Effector CD4-positive, alpha-beta T cell (primary cell): ENCODE data around the gene NR3C1.

ENCODE experiments used
- DNase-seq: peaks from one replicate; pipeline ENCODE4 v3.0.0-alpha.2; 2020

Gene NR3C1

GRCh38 chr5:143249851-143250250 is 153.6 kb downstream of the NR3C1 start:
- no peak for DNase-seq

DNA sequence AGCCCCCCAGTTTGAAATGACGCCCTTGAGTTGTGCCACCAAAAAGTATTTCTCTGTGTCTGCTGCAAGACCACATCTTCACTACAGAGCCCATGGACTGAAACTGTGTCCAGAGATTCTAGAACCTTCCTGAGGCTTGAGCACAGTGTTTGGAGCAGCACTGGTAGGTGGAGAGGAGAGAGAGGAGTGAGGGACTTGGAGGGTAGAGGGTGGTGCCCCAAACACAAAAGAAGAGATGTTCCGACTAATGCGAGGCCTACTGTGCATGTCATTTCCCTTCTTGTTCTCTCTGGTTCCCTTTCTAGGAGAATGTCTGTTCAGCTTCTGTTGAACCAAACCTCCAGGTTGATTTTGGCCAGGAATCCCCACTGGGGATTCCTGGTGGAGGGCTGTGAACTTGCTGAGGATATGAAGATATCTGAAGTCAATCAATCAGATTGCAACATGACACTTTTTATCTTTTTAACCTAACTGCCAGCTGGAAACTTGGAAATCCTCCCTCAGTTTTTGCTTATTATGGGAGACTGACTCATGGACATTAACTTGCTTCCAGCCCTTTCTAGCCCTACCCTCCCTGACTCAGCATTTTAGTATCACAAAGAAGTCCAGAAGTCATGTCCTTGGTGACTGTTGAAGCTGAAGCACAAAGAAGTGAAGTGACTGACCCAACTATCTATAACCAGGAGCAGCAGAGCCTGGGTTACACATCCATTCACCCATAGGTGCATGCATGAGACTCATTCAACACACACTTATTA is 154.5 kb downstream of the NR3C1 start:
- no peak for DNase-seq

GRCh38 chr5:143248391-143248790 is 155.1 kb downstream of the NR3C1 start:
- no peak for DNase-seq

GRCh38 chr5:143247134-143247815 is 156.2 kb downstream of the NR3C1 start:
- DNase-seq, result no peak

DNA sequence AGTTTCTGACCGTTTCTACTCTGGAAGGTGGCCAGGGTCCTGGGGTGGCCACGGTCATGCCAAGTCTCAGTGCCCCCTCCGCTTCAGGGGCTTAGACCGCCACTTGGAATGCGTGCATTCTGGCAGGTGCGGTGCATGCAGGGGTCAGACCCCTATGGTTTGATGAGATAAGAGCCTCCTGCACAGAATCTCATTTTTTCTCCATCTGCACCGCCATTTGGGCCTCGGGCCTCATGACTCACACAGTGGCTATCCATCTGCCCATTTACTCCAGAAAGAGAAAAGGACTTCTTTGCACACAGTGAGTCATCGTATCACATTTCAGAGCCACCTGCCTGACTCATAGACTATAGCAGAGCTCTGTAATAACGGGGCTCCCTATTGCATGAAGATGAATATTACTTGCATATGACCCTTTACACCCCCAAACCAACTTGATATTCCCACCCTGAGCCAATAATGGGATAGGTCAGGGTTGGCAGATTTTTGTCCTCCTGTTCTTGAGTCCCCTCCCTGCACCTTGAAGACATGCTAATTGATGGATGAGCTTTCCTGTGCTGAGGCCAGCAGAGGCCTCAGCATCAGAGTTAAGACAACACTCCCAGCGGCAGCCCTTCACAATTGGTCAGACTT is 157.4 kb downstream of the NR3C1 start:
- no peak for DNase-seq

DNA sequence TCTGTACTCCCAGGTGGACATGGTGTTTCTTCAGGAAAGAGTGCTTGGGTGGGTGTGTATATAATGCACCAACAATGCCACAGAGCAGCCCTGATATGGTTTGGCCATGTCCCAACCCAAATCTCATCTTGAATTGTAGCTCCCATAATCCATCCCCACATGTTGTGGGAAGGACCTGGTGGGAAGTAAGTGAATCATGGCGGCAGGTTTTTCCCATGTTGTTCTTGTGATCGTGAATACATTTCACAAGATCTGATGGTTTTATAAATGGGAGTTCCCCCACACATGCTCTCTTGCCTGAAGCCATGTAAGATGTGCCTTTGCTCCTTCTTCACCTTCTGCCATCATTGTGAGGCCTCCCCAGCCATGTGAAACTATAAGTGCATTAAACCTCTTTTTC is 158.5 kb downstream of the NR3C1 start:
- no peak for DNase-seq

GRCh38 chr5:143244000-143244736 is 159.3 kb downstream of the NR3C1 start:
- DNase-seq, result no peak

DNA sequence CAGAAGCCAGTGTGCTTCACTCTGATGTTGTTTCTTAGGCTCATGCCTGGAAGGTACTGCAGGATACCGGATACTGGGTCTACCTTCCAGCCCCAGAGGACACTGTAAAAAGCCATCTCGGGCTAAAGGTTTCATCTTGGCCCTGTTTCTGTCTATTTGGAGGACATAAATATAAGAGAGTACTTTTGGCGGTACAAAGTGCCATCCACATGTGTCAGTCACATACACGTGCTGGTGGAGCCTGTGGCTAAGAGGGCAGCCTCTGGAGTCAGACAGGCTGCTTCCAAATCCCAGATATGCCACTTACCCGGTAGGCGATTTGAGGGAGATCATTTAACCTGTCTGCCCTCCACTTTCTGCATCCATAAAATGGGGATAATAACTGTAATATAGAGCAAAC is 160.4 kb downstream of the NR3C1 start:
- no peak for DNase-seq

DNA sequence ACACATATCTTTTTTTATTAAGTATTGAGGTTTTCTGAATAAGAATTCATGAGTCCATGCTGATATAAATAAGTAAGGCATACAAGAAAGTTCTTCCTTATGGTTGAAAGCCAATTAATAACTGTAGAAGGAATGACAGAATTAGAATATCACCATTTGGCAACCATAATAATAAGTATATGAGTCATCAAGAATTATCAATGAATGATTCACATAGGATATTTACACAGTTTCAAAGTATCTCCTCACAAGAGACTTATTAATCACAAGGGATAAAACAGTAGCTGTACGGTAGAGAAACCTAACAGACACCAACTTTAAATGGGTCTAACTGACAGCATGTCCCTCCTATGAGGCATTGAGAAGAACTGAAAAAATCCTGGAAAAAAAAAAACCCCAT is 161.6 kb downstream of the NR3C1 start:
- DNase-seq, result no peak

DNA sequence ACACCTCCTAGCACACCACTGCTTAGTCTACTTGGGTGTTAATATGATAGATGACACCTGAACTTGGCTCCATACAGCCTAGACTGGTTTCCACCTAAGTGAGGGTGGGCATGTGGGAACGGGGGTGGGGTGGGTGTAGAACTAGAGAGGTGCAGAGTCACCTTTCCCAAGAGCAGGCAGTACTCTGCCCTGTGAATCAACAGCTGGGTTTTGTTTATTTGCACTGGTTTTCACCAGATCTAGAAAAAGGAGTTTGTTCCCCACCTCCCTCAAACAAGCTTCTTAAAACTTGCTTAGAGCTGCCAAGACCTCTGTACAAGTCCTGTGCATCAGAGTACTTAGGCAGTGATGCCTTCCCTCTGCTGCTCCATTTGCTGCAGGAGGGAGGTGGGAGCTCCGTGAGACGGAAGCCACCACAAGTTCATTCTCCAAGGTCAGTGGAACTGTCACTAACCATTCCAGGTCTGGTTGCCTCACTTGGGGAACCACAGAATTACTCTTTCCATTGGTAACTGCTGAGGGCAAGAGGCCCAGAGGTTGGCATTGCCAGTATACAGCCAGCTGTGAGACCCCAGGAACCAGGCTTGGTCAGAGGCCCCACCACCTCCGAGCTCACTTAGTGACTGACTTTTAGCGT is 163.5 kb downstream of the NR3C1 start:
- no peak for DNase-seq

DNA sequence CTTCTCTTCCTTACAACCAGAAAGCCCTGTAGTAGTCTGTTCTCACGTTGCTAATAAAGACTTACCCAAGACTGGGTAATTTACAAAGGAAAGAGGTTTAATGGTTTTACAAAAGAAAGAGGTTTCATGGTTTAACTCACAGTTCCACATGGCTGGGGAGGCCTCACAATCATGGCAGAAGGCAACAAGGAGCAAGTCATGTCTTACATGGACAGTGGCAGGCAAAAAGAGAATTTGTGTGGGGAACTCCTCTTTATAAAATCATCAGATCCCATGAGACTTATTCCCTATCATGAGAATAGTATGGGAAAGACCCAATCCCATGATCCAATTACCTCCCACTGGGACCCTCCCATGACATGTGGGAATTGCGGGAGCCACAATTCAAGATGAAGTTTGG is 164.9 kb downstream of the NR3C1 start:
- no peak for DNase-seq

GRCh38 chr5:143237664-143238063 is 165.8 kb downstream of the NR3C1 start:
- no peak for DNase-seq

DNA sequence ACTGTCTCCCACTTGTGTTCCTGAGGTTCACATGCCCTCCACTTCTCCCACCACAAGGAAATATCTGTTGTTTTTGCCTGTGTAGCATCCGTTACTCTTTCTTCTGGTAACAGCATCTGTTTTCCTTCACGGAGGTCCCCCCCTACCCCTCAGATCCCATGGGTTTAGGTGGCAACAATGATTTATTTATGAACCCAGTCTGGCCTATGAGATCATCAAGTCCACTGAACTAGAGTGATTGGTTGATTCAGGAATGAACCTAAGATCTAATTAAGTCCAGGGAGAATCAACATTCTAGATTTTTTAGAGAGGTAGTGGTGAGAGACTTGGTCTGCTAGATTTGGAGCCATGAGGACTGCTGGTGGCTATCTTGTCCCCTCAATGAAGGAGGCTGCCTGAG is 166.8 kb downstream of the NR3C1 start:
- DNase-seq, result no peak

- no peak for DNase-seq
Observed at GRCh38 chr5:143235423-143235822, 168.1 kb downstream of the NR3C1 start.

GRCh38 chr5:143234162-143234842 is 169.2 kb downstream of the NR3C1 start:
- DNase-seq, result no peak

DNA sequence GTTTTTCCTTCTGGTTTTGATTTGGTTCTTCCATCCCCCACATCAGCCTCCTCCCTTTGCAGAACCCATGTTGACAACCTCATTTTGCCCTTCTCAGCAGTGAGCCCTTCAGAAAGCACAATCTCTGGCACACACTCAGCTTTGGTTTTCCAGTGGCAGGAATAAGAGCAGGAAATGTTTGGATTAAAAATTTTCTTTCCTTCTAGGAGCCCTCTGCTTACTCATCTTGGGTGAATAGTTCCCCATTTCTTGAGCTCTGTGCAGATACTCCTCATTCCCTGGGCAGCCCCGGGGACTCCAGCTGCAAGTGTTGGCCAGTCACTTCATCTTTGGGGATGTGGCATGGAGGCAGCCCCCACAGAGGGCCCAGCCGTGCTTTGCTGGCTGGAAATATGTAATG is 170.5 kb downstream of the NR3C1 start:
- no peak for DNase-seq

DNA sequence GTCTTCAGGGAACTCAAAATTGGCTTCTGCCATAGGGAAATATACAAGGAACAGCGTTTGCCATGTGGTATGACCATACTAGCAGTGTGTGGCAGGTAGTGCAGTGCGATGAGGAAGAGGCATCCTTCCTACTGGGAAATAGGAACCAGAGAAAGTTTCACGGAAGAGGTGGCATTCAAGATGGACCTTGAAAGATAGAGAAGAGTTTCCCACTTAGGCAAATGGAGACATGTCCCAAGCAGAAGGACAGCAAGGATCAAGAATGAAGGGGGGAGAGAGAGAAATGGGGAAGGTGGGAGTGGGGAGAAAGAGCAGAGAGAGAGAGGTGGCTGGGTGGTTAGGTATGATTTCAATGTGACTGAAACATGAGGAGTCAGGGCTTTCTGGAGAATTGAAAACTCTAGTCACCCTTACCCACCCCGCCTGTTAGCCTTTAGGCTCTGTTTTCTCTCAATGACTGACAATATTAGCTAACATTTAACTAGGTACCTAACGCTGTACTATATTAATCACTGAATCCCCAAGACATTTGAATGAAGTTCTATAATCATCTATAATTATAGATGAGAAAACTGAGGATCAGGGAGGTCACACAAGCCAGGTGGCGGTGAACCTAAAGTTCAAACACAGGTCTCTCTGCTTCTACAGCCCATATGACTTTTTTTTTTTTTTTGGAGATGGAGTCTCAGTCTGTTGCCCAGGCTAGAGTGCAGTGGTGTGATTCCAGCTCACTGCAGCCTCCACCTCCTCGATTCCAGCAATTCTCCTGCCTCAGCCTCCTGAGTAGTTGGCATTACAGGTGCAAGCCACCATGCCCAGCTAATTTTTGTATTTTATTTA is 171.3 kb downstream of the NR3C1 start:
- DNase-seq, result no peak

GRCh38 chr5:143231416-143231815 is 172.1 kb downstream of the NR3C1 start:
- DNase-seq, result no peak

- DNase-seq, result no peak
Observed at GRCh38 chr5:143230676-143230996, 172.8 kb downstream of the NR3C1 start.

- DNase-seq, result peak; percentile 23
Observed at GRCh38 chr5:143229896-143230675, 173.4 kb downstream of the NR3C1 start.
